Keratinocyte (primary cell): ENCODE data around the gene RASAL2. TPM values are rescaled to one million over a fixed set of nuclear protein-coding genes. Genes with fewer than 3 reads are reported as not detected.

Experiments used
- DNase-seq: peaks from one replicate; pipeline ENCODE4 v3.0.0-alpha.2; 2011; ENCODE audit warnings: low read depth, missing footprints, low spot score
- FAIRE-seq: peaks from 2 replicates; lab custom pipeline; 2011; peaks lifted over from hg19 to GRCh38; lab: Jason Lieb, UNC
- H2AFZ ChIP-seq: 2 replicates; pipeline ENCODE4 v1.6.0; 2012; ENCODE audit warnings: low read length, control low read depth, inconsistent platforms; ENCODE audit not compliant: control insufficient read depth
- H3K27ac ChIP-seq: 2 replicates; pipeline ENCODE4 v1.5.1; 2011; ENCODE audit warnings: low read length; ENCODE audit not compliant: control insufficient read depth, insufficient read depth
- H3K27me3 ChIP-seq: 3 replicates; pipeline ENCODE4 v1.6.0; 2011; ENCODE audit warnings: low read length; ENCODE audit not compliant: control insufficient read depth, insufficient read depth; ENCODE audit errors: extremely low read depth
- H3K36me3 ChIP-seq, 2 experiments: 2 replicates in 1 of 2; 3 replicates in 1 of 2; pipeline ENCODE4 v1.5.1; 2011; ENCODE audit warnings: low read length in 2 of 2, mild to moderate bottlenecking in 1 of 2; ENCODE audit not compliant: control insufficient read depth in 2 of 2, insufficient read depth in 2 of 2; ENCODE audit errors: extremely low read depth in 1 of 2
- H3K4me1 ChIP-seq: 3 replicates; pipeline ENCODE4 v1.5.1; 2011; ENCODE audit warnings: low read length; ENCODE audit not compliant: control insufficient read depth, insufficient read depth; ENCODE audit errors: extremely low read depth
- H3K4me2 ChIP-seq: 3 replicates; pipeline ENCODE4 v1.6.0; 2011; ENCODE audit warnings: low read depth, low read length; ENCODE audit not compliant: control insufficient read depth, insufficient read depth; ENCODE audit errors: extremely low read depth
- H3K4me3 ChIP-seq, 3 experiments: fragments of 200-600 bp in 1 of 3; sonication (generic) in 1 of 3; 2 replicates in 2 of 3; 3 replicates in 1 of 3; pipeline ENCODE4 v1.5.1; 2011 to 2016; ENCODE audit warnings: low read length in 3 of 3, mild to moderate bottlenecking in 3 of 3, control low read depth in 2 of 3, inconsistent platforms in 1 of 3, low read depth in 1 of 3, mixed read lengths in 1 of 3, mixed run types in 1 of 3, moderate library complexity in 1 of 3; ENCODE audit not compliant: control insufficient read depth in 2 of 3, insufficient read depth in 2 of 3; ENCODE audit errors: extremely low read depth in 1 of 3
- H3K79me2 ChIP-seq: 2 replicates; pipeline ENCODE4 v1.6.0; 2012; ENCODE audit warnings: low read length; ENCODE audit not compliant: control insufficient read depth, insufficient read depth
- H3K9ac ChIP-seq: 3 replicates; pipeline ENCODE4 v1.6.0; 2011; ENCODE audit warnings: low read length; ENCODE audit not compliant: control insufficient read depth, insufficient read depth; ENCODE audit errors: extremely low read depth
- H3K9me1 ChIP-seq: 3 replicates; pipeline ENCODE4 v1.6.0; 2011; ENCODE audit warnings: low read length; ENCODE audit not compliant: control insufficient read depth, insufficient read depth; ENCODE audit errors: extremely low read depth
- H3K9me3 ChIP-seq: 2 replicates; pipeline ENCODE4 v1.5.1; 2012; ENCODE audit warnings: low read depth, low read length; ENCODE audit not compliant: control insufficient read depth
- H4K20me1 ChIP-seq: 3 replicates; pipeline ENCODE4 v1.6.0; 2011; ENCODE audit warnings: low read length; ENCODE audit not compliant: control insufficient read depth, insufficient read depth; ENCODE audit errors: extremely low read depth
- CTCF ChIP-seq, 3 experiments: IDR thresholded peaks in 1 of 3; conservative IDR thresholded peaks in 1 of 3; optimal IDR thresholded peaks in 1 of 3; 2 replicates in 2 of 3; 3 replicates in 1 of 3; pipeline versions ENCODE3 to v1.5.1; 2011; ENCODE audit warnings: low read length in 3 of 3, mild to moderate bottlenecking in 3 of 3, moderate library complexity in 2 of 3, control low read depth in 1 of 3, inconsistent platforms in 1 of 3; ENCODE audit not compliant: insufficient read depth in 2 of 3; ENCODE audit errors: extremely low read depth in 1 of 3
- EZH2 ChIP-seq: IDR thresholded peaks from one replicate; pipeline ENCODE4 v1.6.1; 2012; ENCODE audit warnings: inconsistent platforms, mild to moderate bottlenecking, low read length, moderate library complexity
- dilution Hi-C: fragments of 300-500 bp; cut with MboI; formaldehyde crosslinking; loops from one replicate; pipeline ENCODE4 v1.7.0; 2020; ENCODE audit warnings: low sequenced_read_pairs; ENCODE audit not compliant: extremely low pct_ligation_motif_present
- polyA plus RNA-seq, 5 experiments: library from polyadenylated mRNA; depleted of rRNA in 3 of 5; stranded (reverse) in 3 of 5; stranded (forward) in 1 of 5; unstranded in 1 of 5; fragments of >200 nt; gene quantifications; 1 replicate in 1 of 5; 2 replicates in 3 of 5; 3 replicates in 1 of 5; pipeline versions ENCODE4 v1.2.1 to v1.2.3, GENCODE V29; 2011 to 2012; ENCODE audit warnings: missing spikeins in 2 of 5, low read depth in 1 of 5, low replicate concordance in 1 of 5

The RASAL2 gene
- polyA plus RNA-seq, 1 donor (not counting 4 experiments of a cell fraction or from before 2014, with no cell fraction given), result 27.2 TPM

DNA sequence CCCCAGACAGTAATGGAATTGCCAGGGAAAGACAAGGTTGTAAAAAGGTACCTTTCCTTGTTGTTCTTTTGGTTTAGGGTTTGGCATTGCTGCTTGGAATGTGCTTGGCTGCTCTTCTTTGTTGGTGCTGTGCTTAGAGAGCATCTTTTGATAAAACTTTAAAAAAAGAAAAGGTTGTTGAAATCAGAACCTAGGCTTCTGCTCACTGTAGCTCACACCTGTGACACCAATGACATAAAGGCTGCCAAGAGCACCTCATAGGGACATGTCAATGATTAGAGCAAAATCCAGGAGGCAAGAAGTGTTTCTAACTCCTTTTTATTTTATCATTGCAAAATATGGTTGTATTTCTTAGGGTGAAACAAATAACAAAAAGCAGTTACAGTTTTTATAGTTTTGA is 373.9 kb downstream of the RASAL2 start:
- dilution Hi-C loops, result no loop called here
- Histone ChIP-seq H3K36me3 (peaks cover 13 to 18% of the 10 kb centered on the region in 2 experiments), H3K27me3 (no peaks in the 10 kb centered on the region), H3K9me1 (peaks cover 2% of the 10 kb centered on the region), H3K27ac (no peak overlapping the region), H3K4me2 (no peak overlapping the region), H3K4me3 (no peak overlapping the region), H2AFZ (no peak overlapping the region), H4K20me1 (no peaks in the 10 kb centered on the region), H3K79me2 (no peaks in the 10 kb centered on the region), H3K4me1 (peaks cover 25% of the 10 kb centered on the region), H3K9ac (no peak overlapping the region), H3K9me3 (no peaks in the 10 kb centered on the region)
- no peak for FAIRE-seq
- DNase-seq, result no peak
- no peak for TF ChIP-seq CTCF (optimal IDR thresholded peaks at IDR 0.05 in 1 of 3, IDR thresholded peaks at IDR 0.05 in 1 of 3, conservative IDR thresholded peaks at IDR 0.05 in 1 of 3; ENCODE audit: extremely low read depth in 1 of 3, insufficient read depth in 2 of 3, low read length in 3 of 3)
- no peak for TF ChIP-seq EZH2

- H3K4me1 ChIP-seq, result peaks cover 10% of the 10 kb centered on the region
- no peaks in the 10 kb centered on the region for H4K20me1 ChIP-seq
- no peak overlapping the region for H3K4me2 ChIP-seq
- no peak overlapping the region for H2AFZ ChIP-seq
- no peak overlapping the region for H3K9ac ChIP-seq
- dilution Hi-C loops, result no loop called here
- FAIRE-seq, result no peak
- no peak overlapping the region for H3K27ac ChIP-seq
- H3K36me3 ChIP-seq, result peaks cover 18 to 19% of the 10 kb centered on the region in 2 experiments
- no peaks in the 10 kb centered on the region for H3K27me3 ChIP-seq
- DNase-seq, result no peak
- peaks cover 2% of the 10 kb centered on the region for H3K9me1 ChIP-seq
- TF ChIP-seq CTCF (optimal IDR thresholded peaks at IDR 0.05 in 1 of 3, IDR thresholded peaks at IDR 0.05 in 1 of 3, conservative IDR thresholded peaks at IDR 0.05 in 1 of 3; ENCODE audit: extremely low read depth in 1 of 3, insufficient read depth in 2 of 3, low read length in 3 of 3), result no peak
- no peak for TF ChIP-seq EZH2
- H3K4me3 ChIP-seq, result no peak overlapping the region
- no peaks in the 10 kb centered on the region for H3K79me2 ChIP-seq
- H3K9me3 ChIP-seq, result no peaks in the 10 kb centered on the region
Observed at GRCh38 chr1:178470411-178470960, 376.6 kb downstream of the RASAL2 start.
